Hepatocyte (in vitro differentiated cells): ENCODE measurements around the gene THTPA. TPM values are rescaled to one million over a fixed set of nuclear protein-coding genes. Genes with fewer than 3 reads are reported as not detected.

Experiments used
- DNase-seq: peaks from one replicate; pipeline ENCODE4 v3.0.0-alpha.2; 2016; ENCODE audit warnings: low spot score
- H2AFZ ChIP-seq: fragments of 200-600 bp; sonication (generic); 2 replicates; pipeline ENCODE4 v1.6.0; 2016; ENCODE audit warnings: antibody characterized with exemption, mild to moderate bottlenecking
- H3K27ac ChIP-seq: fragments of 200-600 bp; sonication (generic); 2 replicates; pipeline ENCODE4 v1.5.1; 2016; ENCODE audit warnings: mild to moderate bottlenecking
- H3K27me3 ChIP-seq: fragments of 200-600 bp; sonication (generic); 2 replicates; pipeline ENCODE4 v1.6.1; 2016
- H3K36me3 ChIP-seq: fragments of 200-600 bp; sonication (generic); replicated peaks from 2 replicates; pipeline ENCODE4 v1.5.1; 2016; ENCODE audit warnings: low read depth; ENCODE audit not compliant: insufficient read depth
- H3K4me1 ChIP-seq: fragments of 200-600 bp; sonication (generic); 2 replicates; pipeline ENCODE4 v1.5.1; 2016; ENCODE audit warnings: mild to moderate bottlenecking, moderate library complexity; ENCODE audit not compliant: insufficient read depth
- H3K4me2 ChIP-seq: fragments of 200-600 bp; sonication (generic); 2 replicates; pipeline ENCODE4 v1.6.0; 2016
- H3K4me3 ChIP-seq: fragments of 200-600 bp; sonication (generic); 2 replicates; pipeline ENCODE4 v1.5.1; 2016; ENCODE audit warnings: mild to moderate bottlenecking
- H3K79me2 ChIP-seq: fragments of 200-600 bp; sonication (generic); 2 replicates; pipeline ENCODE4 v1.6.0; 2017; ENCODE audit warnings: mild to moderate bottlenecking
- H3K9me2 ChIP-seq: fragments of 200-600 bp; sonication (generic); replicated peaks from 2 replicates; pipeline ENCODE4 v1.6.0; 2017; ENCODE audit warnings: mild to moderate bottlenecking; ENCODE audit not compliant: insufficient read depth
- H3K9me3 ChIP-seq: fragments of 200-600 bp; sonication (generic); 2 replicates; pipeline ENCODE4 v1.5.1; 2016; ENCODE audit warnings: low read depth, mild to moderate bottlenecking
- H4K20me1 ChIP-seq: fragments of 200-600 bp; sonication (generic); 2 replicates; pipeline ENCODE4 v1.6.0; 2016; ENCODE audit warnings: mild to moderate bottlenecking; ENCODE audit not compliant: insufficient read depth, poor library complexity, severe bottlenecking
- EZH2 ChIP-seq: fragments of 200-600 bp; sonication (generic); IDR thresholded peaks from 2 replicates; pipeline ENCODE4 v1.6.1; 2016; ENCODE audit warnings: antibody characterized with exemption, mild to moderate bottlenecking, borderline replicate concordance
- EZH2phosphoT487 ChIP-seq: fragments of 200-600 bp; sonication (generic); IDR thresholded peaks from one replicate; pipeline ENCODE4 v1.6.1; 2018; ENCODE audit warnings: antibody characterized with exemption, mild to moderate bottlenecking, low read depth, moderate library complexity; ENCODE audit not compliant: unreplicated experiment, severe bottlenecking
- WGBS: methylation state at CpG from one replicate; pipeline ENCODE4 v1.1.6; 2016; ENCODE audit warnings: low lambda C conversion rate; ENCODE audit errors: missing lambda C conversion rate; 5-methylcytosine and 5-hydroxymethylcytosine counted together
- polyA plus RNA-seq: library from polyadenylated mRNA; unstranded; fragments of >200 nt; fragmentation: Nextera tagmentation; extraction: Ambion mirVana; gene quantifications from 2 replicates; pipeline ENCODE4 v1.2.1, GENCODE V29; 2016
- total RNA-seq: library from RNA; depleted of rRNA; stranded (reverse); fragments of >200 nt; gene quantifications from 2 replicates; pipeline ENCODE4 v1.2.3, GENCODE V29; 2014
- TF ChIP-seq, protein P1 (sequence below): fragments of 200-600 bp; sonication (generic); IDR thresholded peaks from 2 replicates; pipeline ENCODE4 v1.5.1; 2016; ENCODE audit warnings: antibody characterized with exemption, mild to moderate bottlenecking; ENCODE audit not compliant: poor library complexity

THTPA gene
- total and polyA plus RNA-seq, 2 experiments from 2014 or later: 13.5 to 15.5 TPM

DNA sequence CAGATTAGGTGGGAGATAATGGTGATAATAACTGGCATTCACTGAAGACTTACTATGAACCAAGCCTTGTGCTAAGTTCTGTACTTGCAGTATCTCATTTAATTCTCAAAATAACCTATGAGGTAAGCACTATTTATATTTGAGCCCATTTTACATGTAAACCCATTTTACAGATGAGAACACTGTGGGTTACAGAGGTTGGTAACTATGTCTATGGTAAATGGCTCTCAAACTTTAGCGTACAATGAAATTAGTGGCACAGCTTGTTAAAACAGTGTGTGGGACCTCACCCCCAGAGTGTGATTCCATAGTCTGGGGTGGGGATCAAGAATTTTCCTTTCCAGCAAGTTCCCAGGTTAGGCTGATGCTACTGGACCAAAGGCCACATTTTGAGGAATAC, 44.7 kb downstream of the THTPA start:
- TF ChIP-seq, protein P1, sequence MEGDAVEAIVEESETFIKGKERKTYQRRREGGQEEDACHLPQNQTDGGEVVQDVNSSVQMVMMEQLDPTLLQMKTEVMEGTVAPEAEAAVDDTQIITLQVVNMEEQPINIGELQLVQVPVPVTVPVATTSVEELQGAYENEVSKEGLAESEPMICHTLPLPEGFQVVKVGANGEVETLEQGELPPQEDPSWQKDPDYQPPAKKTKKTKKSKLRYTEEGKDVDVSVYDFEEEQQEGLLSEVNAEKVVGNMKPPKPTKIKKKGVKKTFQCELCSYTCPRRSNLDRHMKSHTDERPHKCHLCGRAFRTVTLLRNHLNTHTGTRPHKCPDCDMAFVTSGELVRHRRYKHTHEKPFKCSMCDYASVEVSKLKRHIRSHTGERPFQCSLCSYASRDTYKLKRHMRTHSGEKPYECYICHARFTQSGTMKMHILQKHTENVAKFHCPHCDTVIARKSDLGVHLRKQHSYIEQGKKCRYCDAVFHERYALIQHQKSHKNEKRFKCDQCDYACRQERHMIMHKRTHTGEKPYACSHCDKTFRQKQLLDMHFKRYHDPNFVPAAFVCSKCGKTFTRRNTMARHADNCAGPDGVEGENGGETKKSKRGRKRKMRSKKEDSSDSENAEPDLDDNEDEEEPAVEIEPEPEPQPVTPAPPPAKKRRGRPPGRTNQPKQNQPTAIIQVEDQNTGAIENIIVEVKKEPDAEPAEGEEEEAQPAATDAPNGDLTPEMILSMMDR: no peak
- no peak for TF ChIP-seq EZH2
- no peak for TF ChIP-seq EZH2phosphoT487
- DNase-seq: no peak
- H3K9me2 ChIP-seq: no peaks in the 10 kb centered on the region
- 100% methylated on average over 1 of the region's 1 CpG for WGBS
- H3K9me3 ChIP-seq: no peaks in the 10 kb centered on the region
- no peaks in the 10 kb centered on the region for H3K36me3 ChIP-seq
- H3K27me3 ChIP-seq: no peaks in the 10 kb centered on the region
- no peaks in the 10 kb centered on the region for H3K4me1 ChIP-seq
- no peak overlapping the region for H3K4me3 ChIP-seq
- H2AFZ ChIP-seq: no peak overlapping the region
- H3K79me2 ChIP-seq: no peaks in the 10 kb centered on the region
- H3K4me2 ChIP-seq: no peak overlapping the region
- no peaks in the 10 kb centered on the region for H4K20me1 ChIP-seq
- no peak overlapping the region for H3K27ac ChIP-seq

DNA sequence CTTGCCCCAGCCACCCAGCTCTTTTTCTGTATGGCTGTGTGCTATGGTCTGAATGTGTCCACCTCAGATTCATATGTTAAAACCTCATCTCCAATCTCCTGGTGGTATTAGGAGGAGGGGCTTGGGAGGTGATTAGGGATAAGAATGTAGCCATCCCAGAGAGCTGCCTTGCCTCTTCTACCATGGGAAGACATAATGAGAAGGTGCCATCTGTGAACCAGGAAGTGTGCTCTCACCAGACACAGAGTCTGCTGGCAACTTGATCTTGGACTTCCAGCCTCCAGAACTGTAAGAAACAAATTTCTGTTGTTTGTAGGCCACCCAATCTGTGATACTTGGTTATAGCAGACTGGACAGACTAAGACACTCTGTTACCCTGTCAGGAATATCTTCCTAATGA, 45.4 kb downstream of the THTPA start:
- no peaks in the 10 kb centered on the region for H3K4me1 ChIP-seq
- no peak overlapping the region for H3K4me2 ChIP-seq
- H3K79me2 ChIP-seq: no peaks in the 10 kb centered on the region
- no peak overlapping the region for H3K27ac ChIP-seq
- H3K27me3 ChIP-seq: no peaks in the 10 kb centered on the region
- H3K9me2 ChIP-seq: no peaks in the 10 kb centered on the region
- H3K9me3 ChIP-seq: no peaks in the 10 kb centered on the region
- no peaks in the 10 kb centered on the region for H3K36me3 ChIP-seq
- H3K4me3 ChIP-seq: no peak overlapping the region
- no peak overlapping the region for H2AFZ ChIP-seq
- no peaks in the 10 kb centered on the region for H4K20me1 ChIP-seq
- no peak for DNase-seq
- TF ChIP-seq EZH2: no peak
- no peak for TF ChIP-seq EZH2phosphoT487
- TF ChIP-seq, protein P1: no peak

DNA sequence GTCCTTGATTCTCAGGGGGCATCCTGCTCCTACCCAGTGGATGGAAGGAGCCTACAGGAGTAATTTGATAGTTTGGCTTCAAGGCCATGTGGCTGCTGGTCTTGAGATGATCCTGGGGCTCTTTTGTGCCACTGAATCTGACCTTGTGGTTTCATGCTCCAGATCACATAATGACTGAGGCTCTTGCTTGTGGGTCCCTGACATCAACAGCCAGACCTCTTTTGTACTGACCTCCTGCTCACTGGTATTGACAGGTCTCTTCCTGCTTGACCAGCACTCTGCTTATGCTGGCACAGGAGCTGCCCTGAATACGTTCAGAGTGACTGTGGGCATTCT, 45.7 kb downstream of the THTPA start:
- no peaks in the 10 kb centered on the region for H3K9me3 ChIP-seq
- 52% methylated on average over 1 of the region's 1 CpG for WGBS
- no peaks in the 10 kb centered on the region for H3K36me3 ChIP-seq
- no peak overlapping the region for H2AFZ ChIP-seq
- H3K79me2 ChIP-seq: no peaks in the 10 kb centered on the region
- H3K4me3 ChIP-seq: no peak overlapping the region
- TF ChIP-seq, protein P1: no peak
- TF ChIP-seq EZH2phosphoT487: no peak
- no peak for TF ChIP-seq EZH2
- H3K4me1 ChIP-seq: no peaks in the 10 kb centered on the region
- no peaks in the 10 kb centered on the region for H4K20me1 ChIP-seq
- peak overlapping the region; percentile 12 for H3K27ac ChIP-seq
- no peak for DNase-seq
- H3K9me2 ChIP-seq: no peaks in the 10 kb centered on the region
- H3K4me2 ChIP-seq: no peak overlapping the region
- H3K27me3 ChIP-seq: no peaks in the 10 kb centered on the region
